GM21447 (cell line): ENCODE data around the gene TTF2.
"Not testable (repeated sequence)": the region's sequence is repeated elsewhere in the genome, so short reads cannot be mapped to it uniquely, and the experiment has no call there.

Experiments used
- ATAC-seq: cut with Tn5 transposase; IDR thresholded peaks from one replicate; pipeline ENCODE4 v1.9.1; 2021; ENCODE audit not compliant: unreplicated experiment

The TTF2 gene

DNA sequence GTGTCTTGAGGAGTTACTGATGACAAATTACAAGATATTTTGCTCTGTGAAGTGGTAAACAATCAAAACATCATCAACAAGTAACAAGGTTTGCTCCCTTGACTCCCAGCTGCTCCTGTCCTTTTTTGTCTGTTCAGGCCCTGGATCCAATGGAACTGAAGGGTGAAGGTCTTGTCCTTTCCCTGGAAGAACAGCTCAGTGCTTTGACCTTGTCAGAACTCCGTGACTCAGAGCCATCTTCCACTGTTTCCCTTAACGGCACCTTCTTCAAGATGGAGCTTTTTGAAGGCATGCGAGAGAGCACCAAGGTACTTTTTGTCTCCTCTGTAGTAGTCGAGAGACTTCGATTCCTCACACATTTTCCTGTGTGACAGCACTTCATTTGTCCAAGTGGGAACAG, 32.5 kb downstream of the TTF2 start:
- ATAC-seq, result no peak

DNA sequence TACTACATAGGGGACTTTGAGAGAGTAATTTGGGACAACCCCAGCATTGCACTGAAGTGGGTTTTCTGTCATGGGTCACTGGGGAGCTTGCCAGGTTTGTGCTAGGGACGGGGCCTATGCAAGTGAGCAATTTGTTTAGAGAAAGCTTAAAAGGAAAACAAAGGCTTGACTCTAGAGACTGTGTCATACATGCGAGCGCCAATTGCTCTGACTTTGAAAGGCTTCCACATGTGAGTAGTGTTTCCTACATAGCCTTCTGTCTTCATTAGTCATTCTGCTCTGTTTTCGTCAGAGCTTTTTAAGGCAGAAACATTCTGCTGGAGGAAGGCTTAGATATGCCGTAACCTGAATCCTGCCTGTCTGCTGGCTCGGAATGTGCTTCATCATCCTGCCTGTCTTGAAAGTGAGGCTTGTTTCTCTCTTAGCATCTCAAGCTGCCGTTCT, 33.0 kb downstream of the TTF2 start:
- ATAC-seq, result no peak

DNA sequence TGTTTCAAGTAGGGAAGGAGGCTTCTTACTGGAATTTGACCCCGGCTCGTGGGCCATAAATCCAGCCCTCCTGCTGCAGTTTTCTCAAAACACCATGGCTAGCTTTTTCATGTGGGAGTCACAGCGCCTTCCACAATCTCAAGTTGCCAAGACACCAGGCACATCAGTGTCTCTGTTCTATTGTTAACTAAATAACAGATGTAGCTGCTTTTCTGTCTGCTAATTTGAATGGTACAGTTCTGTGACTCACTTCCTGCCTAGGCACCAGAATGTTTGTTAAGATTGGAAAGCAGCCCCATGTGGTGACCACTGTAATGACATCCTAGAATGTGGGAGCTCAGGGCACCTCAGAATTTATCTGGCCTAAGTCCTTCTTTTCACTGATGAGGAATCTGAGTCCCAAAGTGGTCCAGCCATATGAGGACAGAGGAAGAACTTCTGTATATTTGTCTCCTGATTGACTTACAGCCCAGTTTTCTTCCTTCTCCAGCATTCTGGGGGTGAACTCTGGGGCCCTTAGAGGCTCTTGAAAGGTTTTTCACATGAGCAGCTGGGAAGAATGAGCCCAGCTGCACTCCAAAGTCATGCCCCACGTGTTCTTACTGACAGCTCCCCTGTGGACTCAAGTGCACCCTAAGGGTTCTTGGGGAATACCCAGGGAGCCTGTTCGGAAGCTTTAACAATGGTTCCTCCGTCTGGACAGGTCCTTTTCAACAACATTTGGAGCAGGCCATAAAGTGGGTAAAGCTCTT, 33.9 kb downstream of the TTF2 start:
- ATAC-seq, result peak; percentile 84

DNA sequence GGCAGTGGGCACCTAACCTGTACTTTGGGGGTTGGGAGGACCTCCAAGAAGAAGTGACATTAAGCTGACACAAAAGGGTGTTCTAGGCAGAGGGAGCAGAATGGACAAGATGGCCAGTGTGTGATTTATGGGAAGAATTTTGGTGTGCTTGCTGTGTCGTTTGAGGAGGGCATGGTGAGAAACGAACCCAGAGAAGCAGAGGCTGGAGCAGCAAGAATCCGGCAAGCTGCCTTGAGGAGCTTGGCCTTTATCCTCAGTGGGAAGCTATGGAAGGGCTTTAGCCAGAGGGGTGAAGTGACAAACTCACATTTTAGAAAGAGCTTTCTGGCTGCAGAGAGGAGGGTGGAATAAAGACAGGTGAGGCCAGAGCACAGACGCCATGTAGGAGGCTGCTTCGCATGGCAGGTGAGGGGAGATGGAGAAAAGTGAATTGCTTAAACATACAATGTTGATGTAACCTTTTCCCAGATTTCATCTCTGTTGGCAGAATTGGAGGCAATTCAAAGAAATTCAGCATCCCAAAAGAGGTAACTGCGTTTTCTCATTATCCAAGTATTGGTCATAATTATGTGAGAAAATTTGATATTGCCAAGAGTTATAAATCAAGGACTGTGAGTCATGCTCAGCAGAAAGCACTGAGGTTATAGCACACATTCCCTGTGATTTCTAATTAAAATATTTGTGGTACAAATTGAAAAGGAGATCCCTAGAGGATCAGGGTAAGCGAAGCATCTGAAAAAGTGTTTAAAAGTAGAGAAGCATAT, 34.9 kb downstream of the TTF2 start:
- ATAC-seq, result no peak

DNA sequence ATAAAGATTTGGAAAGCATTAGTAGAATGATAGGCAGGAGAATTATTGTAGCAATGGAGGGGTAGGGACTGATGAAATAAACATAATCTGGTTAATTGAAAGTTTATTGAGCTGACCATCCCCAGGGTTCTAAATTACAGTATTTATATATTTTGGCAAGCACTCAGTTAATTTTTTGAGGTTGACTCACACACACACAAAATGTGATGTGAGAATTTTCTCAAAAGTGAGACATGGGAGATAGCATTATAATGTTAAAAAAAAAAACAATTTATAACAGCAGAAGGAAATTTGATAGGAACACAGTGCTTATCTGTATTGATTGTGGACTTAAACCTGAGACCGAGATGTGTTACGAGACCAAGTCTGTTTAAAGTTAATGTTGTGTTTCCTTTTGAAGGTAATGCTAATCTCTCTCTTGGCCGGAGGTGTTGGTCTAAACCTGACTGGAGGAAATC, 36.9 kb downstream of the TTF2 start:
- no peak for ATAC-seq

DNA sequence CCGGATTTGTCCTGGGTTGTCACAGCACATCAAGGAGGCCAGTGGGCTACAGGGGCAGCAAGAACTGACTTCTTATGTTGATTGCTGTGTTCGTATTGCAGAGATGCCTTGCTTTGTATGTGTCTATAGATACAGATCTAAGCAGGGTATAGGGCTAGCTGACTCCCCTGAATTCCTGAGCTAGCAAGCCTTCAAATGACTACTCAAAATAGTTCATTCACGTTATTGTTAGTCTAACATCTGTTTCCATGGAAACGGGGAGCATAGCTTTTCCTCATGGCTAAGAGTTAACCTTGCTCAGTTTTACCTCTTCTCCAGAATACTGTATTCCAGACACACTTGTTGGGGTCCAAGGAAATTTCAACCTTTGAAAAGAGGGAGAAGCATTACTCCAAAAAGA, 37.3 kb downstream of the TTF2 start:
- ATAC-seq, result no peak

DNA sequence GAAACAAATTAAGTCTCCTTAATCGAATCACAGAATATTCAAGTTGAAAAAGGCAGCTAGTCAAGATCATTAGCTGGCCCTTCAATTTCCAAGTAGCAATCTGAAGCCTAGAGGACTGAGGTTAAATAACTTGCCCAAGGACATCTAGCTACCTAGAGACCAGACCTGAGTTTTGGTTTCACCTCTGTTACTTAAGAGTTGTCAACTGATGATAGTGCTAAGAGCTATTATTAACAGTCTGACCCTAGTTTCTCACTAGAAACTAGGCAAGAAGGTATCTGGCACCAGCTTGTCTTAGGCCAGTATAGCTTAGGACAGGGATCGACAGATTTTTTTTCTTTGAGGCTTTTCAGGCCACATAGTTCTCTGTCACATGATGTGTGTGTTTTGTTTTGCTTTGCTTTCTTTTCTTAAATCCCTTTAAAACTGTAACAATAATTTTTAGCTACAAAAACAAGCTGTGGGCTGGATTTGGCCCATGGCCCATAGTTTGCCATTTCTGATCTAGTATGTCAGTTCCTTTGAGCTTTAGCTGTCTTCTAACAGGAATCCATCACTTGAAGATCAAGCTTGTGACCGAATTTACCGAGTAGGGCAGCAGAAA, 38.3 kb downstream of the TTF2 start:
- no peak for ATAC-seq

DNA sequence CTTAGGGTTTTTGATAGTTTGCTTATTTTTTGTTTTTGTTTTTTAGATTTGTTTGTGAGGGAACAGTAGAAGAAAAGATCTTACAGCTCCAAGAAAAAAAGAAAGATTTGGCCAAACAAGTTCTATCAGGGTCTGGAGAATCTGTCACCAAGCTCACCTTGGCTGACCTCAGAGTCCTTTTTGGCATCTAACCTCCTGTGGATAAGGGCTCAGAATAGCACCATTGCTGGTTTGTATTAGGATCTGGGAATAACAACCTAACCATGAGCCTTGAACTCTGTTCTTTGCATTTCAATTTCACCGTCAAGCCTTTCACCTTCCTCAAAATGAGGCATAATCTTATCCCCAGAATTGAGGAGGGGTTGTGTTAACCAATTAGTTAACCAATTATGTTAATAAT, 41.2 kb downstream of the TTF2 start:
- no peak for ATAC-seq

DNA sequence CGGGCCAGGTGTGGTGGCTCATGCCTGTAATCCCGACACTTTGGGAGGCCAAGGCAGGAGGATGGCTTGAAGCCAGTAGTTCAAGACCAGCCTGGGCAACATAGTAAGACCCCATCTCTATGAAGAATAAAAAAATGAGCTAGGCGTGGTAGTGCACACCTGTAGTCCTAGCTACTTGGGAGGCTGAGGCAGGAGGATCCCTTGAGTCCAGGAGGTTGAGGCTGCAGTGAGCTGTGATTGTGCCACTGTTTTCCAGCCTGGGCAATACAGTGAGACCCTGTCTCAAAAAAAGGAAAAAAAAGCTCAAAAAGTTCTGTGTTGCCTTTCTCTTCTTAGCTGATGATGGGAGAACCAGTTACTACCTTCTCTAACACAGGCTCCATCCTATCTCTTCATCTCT, 41.7 kb downstream of the TTF2 start:
- not testable (repeated sequence) for ATAC-seq

DNA sequence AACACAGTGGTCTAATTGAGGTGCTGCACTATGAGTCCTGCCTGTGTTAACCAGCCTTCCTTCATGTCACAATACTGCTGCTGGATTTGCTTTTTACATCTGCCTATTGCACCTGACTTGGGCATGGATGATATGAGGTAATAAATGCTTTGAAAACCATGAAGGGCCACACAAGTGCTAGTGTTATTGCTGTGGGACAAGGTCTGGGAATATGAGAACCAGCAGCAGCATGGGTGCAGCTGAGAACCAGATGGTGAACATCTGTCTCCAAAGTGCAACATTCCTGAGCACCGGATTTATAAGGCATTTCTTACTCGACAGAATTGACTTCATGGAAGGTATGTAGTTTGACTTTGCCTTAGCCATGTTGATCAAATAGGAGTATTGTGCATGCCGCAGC, 44.9 kb downstream of the TTF2 start:
- ATAC-seq, result no peak

DNA sequence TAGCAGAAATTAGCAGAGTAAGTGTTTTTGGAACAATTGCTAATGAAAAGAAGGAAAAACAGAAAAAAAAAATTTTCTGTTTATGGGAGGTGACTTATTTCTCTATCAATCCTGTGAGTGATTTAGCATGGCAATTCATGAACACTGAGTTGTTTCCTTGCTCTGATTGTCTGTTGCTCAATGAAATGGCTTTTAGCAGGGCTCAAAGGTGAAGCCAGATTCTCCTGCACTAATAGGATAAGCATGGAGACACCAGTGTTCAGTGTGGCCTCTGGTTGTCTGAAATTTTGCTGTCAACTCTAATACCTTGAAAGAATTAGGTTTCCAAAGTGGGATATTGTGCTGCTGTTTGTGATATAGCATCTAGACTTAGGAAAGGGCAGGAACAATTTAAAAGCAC, 45.6 kb downstream of the TTF2 start:
- no peak for ATAC-seq

DNA sequence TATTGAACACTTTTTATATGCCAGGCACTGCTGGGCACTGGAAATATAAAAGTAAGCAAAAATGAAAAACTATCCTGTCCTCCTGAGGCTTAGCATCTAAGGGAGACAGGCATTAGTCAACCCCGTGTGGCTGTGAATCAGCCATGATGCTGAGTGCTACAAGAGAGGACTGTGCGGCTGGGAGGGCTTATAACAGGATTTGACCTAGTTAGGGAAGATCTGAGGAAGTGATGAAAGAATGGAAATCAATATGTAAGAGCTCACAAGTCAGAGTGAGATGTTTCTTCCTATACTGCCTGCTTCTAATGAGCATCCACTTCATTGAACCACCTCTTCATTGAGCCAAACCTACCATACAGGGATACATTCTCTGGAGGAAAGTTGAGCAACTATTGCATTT, 46.4 kb downstream of the TTF2 start:
- no peak for ATAC-seq

DNA sequence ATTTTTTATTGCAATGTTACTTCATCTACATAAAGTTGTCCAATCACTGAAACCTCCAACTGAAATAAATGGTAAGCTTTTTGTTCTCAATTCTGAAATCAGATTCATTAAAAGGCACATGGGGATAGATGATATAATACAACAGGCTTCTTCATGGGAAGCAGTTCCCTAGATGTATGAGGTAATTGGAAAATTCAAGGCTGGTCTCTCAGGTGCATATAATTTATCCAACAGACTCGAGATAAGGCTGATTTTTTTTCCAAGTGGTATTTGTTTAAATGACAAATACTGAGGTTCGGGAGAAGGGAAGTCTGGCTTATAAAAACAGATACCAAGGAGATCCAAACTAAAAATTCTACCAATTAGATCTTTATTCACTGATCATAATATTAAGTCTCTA, 47.2 kb downstream of the TTF2 start:
- ATAC-seq, result no peak

DNA sequence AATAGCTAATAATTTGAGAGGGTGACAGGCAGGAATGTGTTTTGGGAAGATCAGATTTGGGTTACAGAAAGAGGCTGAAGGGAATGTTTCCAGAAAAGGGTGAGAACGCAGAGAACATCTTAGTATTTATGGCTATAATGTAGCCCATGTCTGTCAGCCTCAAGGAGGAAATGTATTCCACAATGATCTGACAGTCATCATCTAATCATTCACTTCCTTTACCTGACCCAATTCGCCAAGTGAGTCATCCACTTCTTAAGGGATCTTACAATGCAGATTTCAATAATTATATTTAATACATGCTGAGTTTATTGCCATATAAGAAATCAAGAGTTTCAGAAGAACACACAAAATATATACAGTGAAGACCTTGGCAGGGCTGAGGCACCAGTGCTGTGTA, 50.6 kb downstream of the TTF2 start:
- no peak for ATAC-seq

DNA sequence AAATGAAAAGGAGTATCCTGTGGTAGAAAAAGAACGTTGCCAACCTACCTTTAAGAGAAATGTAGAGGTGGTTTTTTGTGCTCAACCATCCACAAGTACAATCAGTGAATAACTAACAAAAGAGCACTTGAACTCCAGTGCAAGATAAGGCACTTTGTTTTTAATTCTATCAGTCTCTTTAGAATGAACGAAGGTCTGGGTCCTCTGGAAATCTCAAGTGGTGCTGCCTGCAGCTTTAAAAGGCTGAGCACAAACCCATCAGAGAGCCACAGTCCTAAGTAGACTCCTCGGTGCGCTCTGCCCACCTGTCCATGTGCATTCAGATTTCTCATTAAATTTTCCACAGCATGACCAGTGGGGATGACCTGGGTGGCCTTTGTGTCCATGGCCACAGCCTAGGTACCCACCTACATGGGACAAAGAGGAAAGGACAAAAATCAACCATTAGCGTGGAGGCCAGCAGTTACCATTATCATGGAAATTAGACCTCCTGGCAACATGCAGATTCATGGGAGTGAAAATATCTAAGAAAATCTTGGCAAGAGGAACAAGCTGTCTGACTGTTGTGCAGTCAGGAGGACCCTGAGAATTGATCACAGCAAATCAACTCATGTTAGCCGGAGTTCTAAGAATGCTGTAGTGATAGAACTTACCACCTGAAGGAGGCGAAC, 52.1 kb downstream of the TTF2 start:
- ATAC-seq, result no peak

DNA sequence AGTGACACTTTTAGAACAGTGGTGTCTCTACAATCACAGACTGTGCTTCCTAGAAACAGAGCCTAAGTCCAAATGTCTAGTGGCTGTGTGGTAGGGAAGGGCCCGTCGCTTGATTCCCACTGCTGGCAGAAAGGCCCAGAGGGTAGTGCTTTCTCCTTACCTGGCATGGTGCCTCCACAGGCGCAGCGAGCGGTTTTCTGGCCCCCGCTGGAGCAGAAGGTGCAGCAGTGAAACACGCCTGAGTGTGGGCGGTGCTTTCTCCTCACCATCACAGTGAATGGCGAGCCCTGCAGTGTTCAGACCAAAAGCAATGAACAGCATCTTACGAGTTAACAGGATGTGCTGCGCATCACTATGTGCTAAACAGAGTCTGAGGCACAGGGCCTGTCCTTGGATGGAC, 53.1 kb downstream of the TTF2 start:
- no peak for ATAC-seq

DNA sequence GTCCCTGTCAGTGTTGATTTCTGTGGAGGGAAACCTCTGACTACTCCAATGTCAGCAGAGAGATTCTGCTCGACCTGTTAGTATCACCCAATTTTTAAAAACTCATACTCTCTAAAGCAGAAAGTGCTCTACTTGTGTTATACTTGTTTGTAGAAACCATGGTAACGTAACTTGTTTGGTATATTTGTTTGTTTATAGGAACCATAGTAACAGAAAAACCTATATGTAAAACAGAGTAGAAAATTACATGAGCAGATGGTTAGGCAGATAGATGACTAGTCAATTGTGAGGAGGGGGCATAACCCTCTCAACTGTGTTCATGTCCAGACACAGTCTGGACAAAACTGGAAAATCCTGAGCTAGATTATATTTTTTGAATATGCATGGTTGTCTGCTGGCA, 54.8 kb downstream of the TTF2 start:
- ATAC-seq, result no peak

DNA sequence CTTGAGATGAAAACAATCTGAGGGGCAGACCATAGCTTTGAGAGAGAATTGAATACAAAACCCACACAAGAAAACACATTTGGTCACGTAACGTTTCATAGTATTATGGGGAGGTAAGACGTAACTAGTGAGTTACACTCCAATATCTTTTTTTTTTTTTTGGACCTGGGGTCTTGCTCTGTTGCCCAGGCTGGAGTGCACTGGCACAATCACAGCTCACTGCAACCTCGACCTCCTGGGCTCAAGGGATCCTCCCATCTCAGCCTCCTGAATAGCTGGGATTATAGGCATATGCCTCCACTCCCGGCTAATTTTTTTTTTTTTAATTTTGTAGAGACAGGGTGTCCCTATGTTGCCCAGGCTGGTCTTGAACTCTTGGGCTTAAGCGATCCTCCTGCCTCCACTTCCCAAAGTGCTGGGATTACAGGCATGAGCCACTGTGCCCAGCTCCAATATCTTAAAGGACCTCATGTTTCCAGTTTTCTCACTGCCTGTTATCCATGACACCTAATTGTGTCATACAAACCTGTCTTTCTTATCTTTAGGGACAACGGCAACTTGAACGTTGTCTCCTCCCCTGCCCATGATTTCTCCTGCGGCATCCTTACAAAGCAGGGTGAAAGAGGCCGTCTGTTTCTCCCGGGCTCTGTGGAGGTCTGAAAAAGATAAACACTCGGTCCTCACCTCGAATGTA, 56.1 kb downstream of the TTF2 start:
- ATAC-seq, result no peak

DNA sequence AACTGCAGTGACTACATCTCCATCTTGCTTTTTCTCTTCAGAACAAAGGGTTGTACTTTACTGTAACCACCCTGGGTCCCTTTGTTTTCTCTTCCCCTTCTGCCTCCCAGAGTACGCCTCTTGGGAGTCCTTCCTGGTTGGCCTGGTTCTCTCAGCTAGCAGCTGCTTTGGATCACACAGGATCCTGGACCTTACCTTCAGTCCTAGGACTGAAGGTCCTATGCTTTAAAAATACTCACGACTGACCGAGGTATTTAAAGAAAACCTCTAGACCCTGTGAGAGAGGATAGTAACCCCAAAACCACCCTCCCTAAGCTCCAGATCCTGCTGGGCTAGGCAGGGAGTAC, 56.6 kb downstream of the TTF2 start:
- no peak for ATAC-seq

DNA sequence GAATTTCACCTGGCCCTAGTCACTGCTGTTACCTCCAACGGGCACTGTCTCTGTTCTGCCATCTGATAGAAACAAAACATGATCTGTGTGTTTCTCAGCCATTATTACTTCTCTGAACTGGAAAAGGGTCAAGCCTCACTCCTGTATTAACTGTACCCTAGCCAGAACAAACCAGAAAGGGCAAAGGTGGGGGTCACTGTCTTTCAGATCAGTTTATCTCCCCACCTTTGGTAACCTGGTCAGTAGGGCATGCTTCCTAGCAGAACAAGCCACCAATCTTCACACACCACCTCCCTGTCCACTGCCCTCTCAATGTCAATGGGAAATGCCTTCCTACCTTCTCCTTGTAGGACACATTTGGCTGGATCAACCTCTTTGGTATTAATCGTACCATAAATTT, 57.6 kb downstream of the TTF2 start:
- no peak for ATAC-seq

DNA sequence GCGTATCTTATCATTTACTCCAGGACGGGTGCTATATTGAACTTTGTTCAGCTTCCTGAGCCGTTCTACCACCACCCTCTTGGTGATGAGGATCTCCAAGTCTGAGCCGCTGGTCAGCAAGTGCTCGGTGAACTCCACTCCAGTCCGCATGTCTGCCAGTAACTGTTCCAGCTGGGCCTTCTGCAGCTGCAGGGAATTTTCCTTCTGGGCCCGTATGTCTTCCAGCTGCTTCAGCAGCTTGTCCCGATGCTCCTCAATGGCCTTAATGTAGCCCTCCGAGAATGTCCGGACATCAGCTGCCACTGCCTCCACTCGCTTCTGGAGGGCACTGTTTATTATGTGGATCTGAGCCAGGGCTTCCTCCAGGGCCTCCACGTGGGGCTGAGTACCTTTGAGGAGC, 58.0 kb downstream of the TTF2 start:
- no peak for ATAC-seq
